ENCODE data around the gene GFAP.

Gene GFAP

DNA sequence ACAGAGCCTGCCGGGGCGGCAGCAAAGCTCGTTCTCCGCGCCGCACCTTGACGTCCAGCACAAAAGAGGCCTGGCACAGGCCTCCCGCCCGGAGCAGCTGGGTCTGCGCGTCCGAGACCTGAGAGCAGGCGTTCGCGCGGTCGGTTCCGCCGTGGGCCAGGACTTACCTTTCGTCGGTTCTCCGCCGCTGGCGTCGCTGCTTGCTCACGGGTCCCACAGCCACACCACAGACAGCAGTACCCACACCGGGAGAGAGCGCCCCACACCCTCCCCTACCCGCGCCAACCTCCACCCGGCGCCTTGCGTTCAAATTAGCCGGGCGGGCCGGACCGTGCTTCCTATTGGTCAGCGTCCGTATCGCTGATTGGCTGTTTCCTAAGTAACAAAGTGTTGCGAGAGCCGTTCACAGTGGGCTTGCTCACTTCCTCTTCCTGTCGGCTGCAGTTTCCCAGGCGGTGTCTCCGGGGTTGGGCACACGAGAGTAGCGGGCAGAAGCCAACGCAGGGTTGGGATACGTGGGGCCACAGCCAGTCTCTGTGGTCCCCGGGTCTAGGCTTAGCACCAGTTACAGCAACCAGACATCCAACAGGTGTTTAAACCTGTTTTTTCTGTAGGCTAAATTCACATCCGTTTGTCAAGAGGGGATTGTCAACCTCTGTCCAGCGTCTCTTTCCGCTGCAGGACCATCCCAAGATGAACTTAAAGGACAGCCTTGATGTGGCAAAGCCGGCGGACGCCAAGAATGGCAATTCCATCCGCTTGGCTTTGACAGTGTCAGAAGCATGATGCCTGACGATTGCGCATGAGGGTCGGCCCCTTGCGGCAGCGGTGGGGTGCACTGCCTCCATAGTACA is 32.4 kb upstream of the GFAP start, which contains the start of gene KIF18B:
Gene KIF18B, minus strand, starts transcription at position 313 of the 854 bp plus-strand sequence. CDS start 11,429 bp downstream, outside the sequence.
- Histone ChIP-seq H3K36me3 (ENCODE audit: control insufficient read depth in 2 of 2, insufficient read depth in 1 of 2, low read length in 2 of 2) (peaks cover 16 to 31% of the 10 kb centered on the region in 2 experiments), H3K9me3 (ENCODE audit: control insufficient read depth, insufficient read depth, low read depth, low read length) (no peaks in the 10 kb centered on the region), H3K27ac (ENCODE audit: extremely low read depth, low read depth, low read length) (peak within 1 kb of the TSS; percentile 92), H3K4me3 (ENCODE audit: low read depth, low read length) (peak within 1 kb of the TSS; percentile 97), H3K4me1 (ENCODE audit: control insufficient read depth, insufficient read depth, low read length) (peaks cover 1% of the 10 kb centered on the region; the same call in 1 of the 2 replicates)
- CTCF ChIA-PET = interaction anchor here (0.7 to 1.3 kb wide), 7 partner anchors 9 to 408 kb away, joined by 3 to 6 read pairs (median 3); no protein-coding TSS in a partner anchor
- POLR2A ChIA-PET = interaction anchor here (0.6 to 1.5 kb wide), 7 partner anchors 12 to 246 kb away, joined by 3 to 6 read pairs (median 4); partner anchors contain the start of genes C1QL1 and EFTUD2
- 0 out of 2 replicates have a peak, but pooled peaks have one; percentile 38 for TF ChIP-seq SP3 (tag by site-specific recombination; IDR thresholded peaks at IDR 0.05)
- TF ChIP-seq, protein P1, sequence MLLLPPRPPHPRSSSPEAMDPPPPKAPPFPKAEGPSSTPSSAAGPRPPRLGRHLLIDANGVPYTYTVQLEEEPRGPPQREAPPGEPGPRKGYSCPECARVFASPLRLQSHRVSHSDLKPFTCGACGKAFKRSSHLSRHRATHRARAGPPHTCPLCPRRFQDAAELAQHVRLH (tag by site-specific recombination; IDR thresholded peaks at IDR 0.05) = peak; percentile 79
- TF ChIP-seq MEIS1 (CRISPR knock-in tag; IDR thresholded peaks at IDR 0.05; ENCODE audit: borderline replicate concordance) = peak; percentile 58; the same call in 1 of the 2 replicates
- no peak for TF ChIP-seq ZNF23 (tag by site-specific recombination; IDR thresholded peaks at IDR 0.05; ENCODE audit: borderline replicate concordance)
- peak; percentile 55; the same call in 1 of the 2 replicates for TF ChIP-seq ZNF76 (tag by site-specific recombination; IDR thresholded peaks at IDR 0.05; ENCODE audit: borderline replicate concordance, low read depth)
- TF ChIP-seq, protein P2, sequence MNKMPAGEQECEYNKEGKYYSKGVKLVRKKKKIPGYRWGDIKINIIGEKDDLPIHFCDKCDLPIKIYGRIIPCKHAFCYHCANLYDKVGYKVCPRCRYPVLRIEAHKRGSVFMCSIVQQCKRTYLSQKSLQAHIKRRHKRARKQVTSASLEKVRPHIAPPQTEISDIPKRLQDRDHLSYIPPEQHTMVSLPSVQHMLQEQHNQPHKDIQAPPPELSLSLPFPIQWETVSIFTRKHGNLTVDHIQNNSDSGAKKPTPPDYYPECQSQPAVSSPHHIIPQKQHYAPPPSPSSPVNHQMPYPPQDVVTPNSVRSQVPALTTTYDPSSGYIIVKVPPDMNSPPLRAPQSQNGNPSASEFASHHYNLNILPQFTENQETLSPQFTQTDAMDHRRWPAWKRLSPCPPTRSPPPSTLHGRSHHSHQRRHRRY (tag by site-specific recombination; IDR thresholded peaks at IDR 0.05) = no peak
- peak; percentile 67; the same call in 1 of the 2 replicates for TF ChIP-seq ZXDB (tag by site-specific recombination; IDR thresholded peaks at IDR 0.05)
- no peak for TF ChIP-seq HOXA7 (CRISPR knock-in tag; IDR thresholded peaks at IDR 0.05; ENCODE audit: borderline replicate concordance)
- peak; percentile 59 for TF ChIP-seq ZBTB8A (tag by site-specific recombination; IDR thresholded peaks at IDR 0.05)
- peak; percentile 76; the same call in 1 of the 2 replicates for TF ChIP-seq ZNF600 (tag by site-specific recombination; IDR thresholded peaks at IDR 0.05)
- TF ChIP-seq ZNF211 (tag by site-specific recombination; IDR thresholded peaks at IDR 0.05; ENCODE audit: low read depth) = no peak
- TF ChIP-seq KLF16 (tag by site-specific recombination; IDR thresholded peaks at IDR 0.05) = peak; percentile 67; the same call in 1 of the 2 replicates
- TF ChIP-seq ZFP69B (tag by site-specific recombination; IDR thresholded peaks at IDR 0.05) = peak; percentile 87
- peak; percentile 75; the same call in 1 of the 2 replicates for TF ChIP-seq SP7 (tag by site-specific recombination; IDR thresholded peaks at IDR 0.05)
- peak; percentile 72 for TF ChIP-seq KLF7 (tag by site-specific recombination; IDR thresholded peaks at IDR 0.05; ENCODE audit: borderline replicate concordance)
- TF ChIP-seq SP2 (tag by site-specific recombination; IDR thresholded peaks at IDR 0.05) = peak; percentile 94
- TF ChIP-seq ZNF341 (tag by site-specific recombination; IDR thresholded peaks at IDR 0.05; ENCODE audit: low read depth) = 0 out of 2 replicates have a peak, but pooled peaks have one; percentile 7
- TF ChIP-seq ZFP37 (tag by site-specific recombination; IDR thresholded peaks at IDR 0.05) = peak; percentile 86; the same call in 1 of the 2 replicates
- peak; percentile 77 for TF ChIP-seq HOXD13 (CRISPR knock-in tag; IDR thresholded peaks at IDR 0.05; ENCODE audit: borderline replicate concordance)
- TF ChIP-seq KLF10 (tag by site-specific recombination; IDR thresholded peaks at IDR 0.05) = no peak
- no peak for TF ChIP-seq ZNF548 (tag by site-specific recombination; IDR thresholded peaks at IDR 0.05)
- TF ChIP-seq, protein P3, sequence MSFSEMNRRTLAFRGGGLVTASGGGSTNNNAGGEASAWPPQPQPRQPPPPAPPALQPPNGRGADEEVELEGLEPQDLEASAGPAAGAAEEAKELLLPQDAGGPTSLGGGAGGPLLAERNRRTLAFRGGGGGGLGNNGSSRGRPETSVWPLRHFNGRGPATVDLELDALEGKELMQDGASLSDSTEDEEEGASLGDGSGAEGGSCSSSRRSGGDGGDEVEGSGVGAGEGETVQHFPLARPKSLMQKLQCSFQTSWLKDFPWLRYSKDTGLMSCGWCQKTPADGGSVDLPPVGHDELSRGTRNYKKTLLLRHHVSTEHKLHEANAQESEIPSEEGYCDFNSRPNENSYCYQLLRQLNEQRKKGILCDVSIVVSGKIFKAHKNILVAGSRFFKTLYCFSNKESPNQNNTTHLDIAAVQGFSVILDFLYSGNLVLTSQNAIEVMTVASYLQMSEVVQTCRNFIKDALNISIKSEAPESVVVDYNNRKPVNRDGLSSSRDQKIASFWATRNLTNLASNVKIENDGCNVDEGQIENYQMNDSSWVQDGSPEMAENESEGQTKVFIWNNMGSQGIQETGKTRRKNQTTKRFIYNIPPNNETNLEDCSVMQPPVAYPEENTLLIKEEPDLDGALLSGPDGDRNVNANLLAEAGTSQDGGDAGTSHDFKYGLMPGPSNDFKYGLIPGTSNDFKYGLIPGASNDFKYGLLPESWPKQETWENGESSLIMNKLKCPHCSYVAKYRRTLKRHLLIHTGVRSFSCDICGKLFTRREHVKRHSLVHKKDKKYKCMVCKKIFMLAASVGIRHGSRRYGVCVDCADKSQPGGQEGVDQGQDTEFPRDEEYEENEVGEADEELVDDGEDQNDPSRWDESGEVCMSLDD (tag by site-specific recombination; IDR thresholded peaks at IDR 0.05) = peak; percentile 54; the same call in 1 of the 2 replicates
- TF ChIP-seq ZNF660 (tag by site-specific recombination; IDR thresholded peaks at IDR 0.05) = 0 out of 2 replicates have a peak, but pooled peaks have one; percentile 21
- TF ChIP-seq ZNF335 (tag by site-specific recombination; conservative IDR thresholded peaks at IDR 0.05) = peak; percentile 98
- TF ChIP-seq ZFP3 (tag by site-specific recombination; IDR thresholded peaks at IDR 0.05; ENCODE audit: low read depth) = no peak
- TF ChIP-seq MYNN (tag by site-specific recombination; IDR thresholded peaks at IDR 0.05; ENCODE audit: borderline replicate concordance) = peak; percentile 41; the same call in 1 of the 2 replicates
- TF ChIP-seq, protein P4, sequence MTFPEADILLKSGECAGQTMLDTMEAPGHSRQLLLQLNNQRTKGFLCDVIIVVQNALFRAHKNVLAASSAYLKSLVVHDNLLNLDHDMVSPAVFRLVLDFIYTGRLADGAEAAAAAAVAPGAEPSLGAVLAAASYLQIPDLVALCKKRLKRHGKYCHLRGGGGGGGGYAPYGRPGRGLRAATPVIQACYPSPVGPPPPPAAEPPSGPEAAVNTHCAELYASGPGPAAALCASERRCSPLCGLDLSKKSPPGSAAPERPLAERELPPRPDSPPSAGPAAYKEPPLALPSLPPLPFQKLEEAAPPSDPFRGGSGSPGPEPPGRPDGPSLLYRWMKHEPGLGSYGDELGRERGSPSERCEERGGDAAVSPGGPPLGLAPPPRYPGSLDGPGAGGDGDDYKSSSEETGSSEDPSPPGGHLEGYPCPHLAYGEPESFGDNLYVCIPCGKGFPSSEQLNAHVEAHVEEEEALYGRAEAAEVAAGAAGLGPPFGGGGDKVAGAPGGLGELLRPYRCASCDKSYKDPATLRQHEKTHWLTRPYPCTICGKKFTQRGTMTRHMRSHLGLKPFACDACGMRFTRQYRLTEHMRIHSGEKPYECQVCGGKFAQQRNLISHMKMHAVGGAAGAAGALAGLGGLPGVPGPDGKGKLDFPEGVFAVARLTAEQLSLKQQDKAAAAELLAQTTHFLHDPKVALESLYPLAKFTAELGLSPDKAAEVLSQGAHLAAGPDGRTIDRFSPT (tag by site-specific recombination; IDR thresholded peaks at IDR 0.05) = peak; percentile 93
- TF ChIP-seq ZNF596 (tag by site-specific recombination; IDR thresholded peaks at IDR 0.05) = 0 out of 2 replicates have a peak, but pooled peaks have one; percentile 10
- TF ChIP-seq ZNF777 (tag by site-specific recombination; IDR thresholded peaks at IDR 0.05; ENCODE audit: borderline replicate concordance) = peak; percentile 73; the same call in 1 of the 2 replicates

Measured in HEK293 (cell line).